Astrocyte of the spinal cord (primary cell): ENCODE data around the gene NHSL1.

Source experiments
- DNase-seq: peaks from one replicate; pipeline ENCODE4 v3.0.0; 2011; ENCODE audit warnings: low read depth, low spot score
- H3K4me3 ChIP-seq: 2 replicates; pipeline ENCODE4 v1.5.1; 2011; ENCODE audit warnings: low read depth, mild to moderate bottlenecking, low read length, moderate library complexity
- in situ Hi-C: cut with HindIII; loops from 2 replicates; pipeline ENCODE4 v1.10.0; 2017; ENCODE audit warnings: low sequenced_read_pairs
- TF ChIP-seq, protein P1 (sequence below): IDR thresholded peaks from 2 replicates; pipeline ENCODE4 v1.5.1; 2012; ENCODE audit warnings: low read depth, mild to moderate bottlenecking, low read length, inconsistent platforms

Gene NHSL1

GRCh38 chr6:138540468-138540867 lies 41.2 kb upstream of the NHSL1 start:
- peak; percentile 88 for DNase-seq
- in situ Hi-C loops = no loop called here
- TF ChIP-seq, protein P1, sequence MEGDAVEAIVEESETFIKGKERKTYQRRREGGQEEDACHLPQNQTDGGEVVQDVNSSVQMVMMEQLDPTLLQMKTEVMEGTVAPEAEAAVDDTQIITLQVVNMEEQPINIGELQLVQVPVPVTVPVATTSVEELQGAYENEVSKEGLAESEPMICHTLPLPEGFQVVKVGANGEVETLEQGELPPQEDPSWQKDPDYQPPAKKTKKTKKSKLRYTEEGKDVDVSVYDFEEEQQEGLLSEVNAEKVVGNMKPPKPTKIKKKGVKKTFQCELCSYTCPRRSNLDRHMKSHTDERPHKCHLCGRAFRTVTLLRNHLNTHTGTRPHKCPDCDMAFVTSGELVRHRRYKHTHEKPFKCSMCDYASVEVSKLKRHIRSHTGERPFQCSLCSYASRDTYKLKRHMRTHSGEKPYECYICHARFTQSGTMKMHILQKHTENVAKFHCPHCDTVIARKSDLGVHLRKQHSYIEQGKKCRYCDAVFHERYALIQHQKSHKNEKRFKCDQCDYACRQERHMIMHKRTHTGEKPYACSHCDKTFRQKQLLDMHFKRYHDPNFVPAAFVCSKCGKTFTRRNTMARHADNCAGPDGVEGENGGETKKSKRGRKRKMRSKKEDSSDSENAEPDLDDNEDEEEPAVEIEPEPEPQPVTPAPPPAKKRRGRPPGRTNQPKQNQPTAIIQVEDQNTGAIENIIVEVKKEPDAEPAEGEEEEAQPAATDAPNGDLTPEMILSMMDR = no peak
- H3K4me3 ChIP-seq = no peak overlapping the region

GRCh38 chr6:138539876-138540275 lies 40.6 kb upstream of the NHSL1 start:
- in situ Hi-C loops = no loop called here
- no peak overlapping the region for H3K4me3 ChIP-seq
- DNase-seq = no peak
- TF ChIP-seq, protein P1 = no peak

GRCh38 chr6:138538390-138539031 lies 39.2 kb upstream of the NHSL1 start:
- H3K4me3 ChIP-seq = no peak overlapping the region
- TF ChIP-seq, protein P1 = no peak
- peak; percentile 51 for DNase-seq
- in situ Hi-C loops = no loop called here

GRCh38 chr6:138537106-138537505 lies 37.8 kb upstream of the NHSL1 start:
- TF ChIP-seq, protein P1 = no peak
- no peak overlapping the region for H3K4me3 ChIP-seq
- in situ Hi-C loops = no loop called here
- peak; percentile 43 for DNase-seq

DNA sequence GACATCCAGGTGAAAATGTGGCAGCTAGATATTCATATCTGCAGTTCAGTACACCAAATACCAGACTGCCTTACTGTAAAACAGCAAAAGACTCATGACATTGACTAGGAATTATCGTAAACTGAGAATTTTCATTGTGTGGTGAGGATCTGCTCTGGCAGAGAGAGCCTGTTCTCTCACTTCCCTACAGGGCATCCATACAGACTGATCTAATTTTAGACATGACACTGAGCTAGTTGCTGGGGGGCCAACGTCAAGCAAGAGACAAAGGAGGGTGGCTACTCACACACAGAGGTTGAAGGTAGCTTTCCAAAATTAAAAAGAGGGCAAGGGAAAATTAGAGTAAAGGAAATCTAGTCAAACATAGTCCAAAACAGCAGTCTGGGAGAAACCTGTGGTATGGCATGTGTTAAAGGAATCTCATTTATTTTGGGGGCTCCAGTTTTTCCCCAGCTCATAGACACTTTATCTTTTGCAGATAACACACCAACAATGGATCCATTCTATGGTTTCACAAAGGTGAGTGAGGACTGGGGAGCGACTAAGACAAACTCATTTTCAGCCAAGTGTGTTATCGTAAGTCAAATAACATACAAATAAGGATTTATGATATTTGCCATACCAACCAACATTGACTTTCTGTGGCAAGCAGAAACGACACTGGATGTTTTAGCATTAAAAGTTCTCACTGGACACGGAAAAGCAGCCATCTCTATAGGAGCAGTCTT lies 36.6 kb upstream of the NHSL1 start:
- in situ Hi-C loops = no loop called here
- no peak overlapping the region for H3K4me3 ChIP-seq
- no peak for DNase-seq
- TF ChIP-seq, protein P1 = no peak

DNA sequence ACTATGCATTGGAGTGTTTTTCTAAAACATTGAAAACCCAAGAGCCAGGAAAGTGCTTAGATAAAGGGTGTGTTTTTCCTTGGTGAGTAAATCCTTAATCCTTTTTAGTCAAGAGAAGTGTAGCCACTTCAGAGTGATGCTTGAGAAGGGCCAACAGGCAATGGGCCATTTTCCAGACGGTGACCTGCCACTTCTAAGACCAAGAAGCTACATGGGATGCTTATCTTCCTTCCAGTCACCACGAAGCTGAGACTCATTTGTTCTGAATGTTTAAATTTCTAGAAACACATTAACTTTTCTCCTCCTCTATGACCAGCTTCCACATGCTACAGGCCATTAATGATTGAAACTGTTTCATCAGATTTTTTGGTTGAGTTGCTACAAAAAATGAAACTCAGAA lies 34.4 kb upstream of the NHSL1 start:
- no peak for DNase-seq

More for the DNA sequence above, 34.4 kb upstream of the NHSL1 start:
- in situ Hi-C loops = no loop called here
- H3K4me3 ChIP-seq = no peak overlapping the region
- TF ChIP-seq, protein P1 = no peak
